Ovary (tissue), 9 donors: ENCODE results near the gene RABGAP1L. TPM values are rescaled to one million over a fixed set of nuclear protein-coding genes. Genes with fewer than 3 reads are reported as not detected.

ENCODE experiments used
- DNase-seq, 5 donors: peaks; one replicate each; pipeline ENCODE4 v3.0.0-alpha.2; 2019 to 2020
- H3K27ac ChIP-seq, 2 donors: fragments of 200-600 bp; one replicate each; pipeline versions ENCODE4 v1.5.1 to v1.8.0; 2019 to 2022
- H3K27me3 ChIP-seq: fragments of 200-600 bp; one replicate; pipeline ENCODE4 v1.8.0; 2022
- H3K36me3 ChIP-seq: fragments of 200-600 bp; sonication (generic); one replicate; pipeline ENCODE4 v1.5.1; 2019
- H3K4me1 ChIP-seq: one replicate; pipeline ENCODE4 v1.8.1; 2013; ENCODE audit warnings: mild to moderate bottlenecking, moderate library complexity; ENCODE audit not compliant: insufficient read depth
- H3K4me3 ChIP-seq: fragments of 200-600 bp; sonication (generic); one replicate; pipeline ENCODE4 v1.5.1; 2017
- H3K9me3 ChIP-seq, 2 donors: fragments of 200-600 bp in 1 of 2; sonication (generic) in 1 of 2; one replicate each; pipeline versions ENCODE4 v1.5.1 to v1.8.1; 2013 to 2019; ENCODE audit warnings: mild to moderate bottlenecking in 1 of 2, moderate library complexity in 1 of 2
- CTCF ChIP-seq, 3 donors: fragments of 450-650 bp in 2 of 3; fragments of 200-600 bp in 1 of 3; IDR thresholded peaks; one replicate each; pipeline versions ENCODE4 v1.5.1 to v1.8.0; 2016 to 2022; ENCODE audit warnings: antibody characterized with exemption in 3 of 3, mild to moderate bottlenecking in 1 of 3
- EP300 ChIP-seq: sonication (generic); formaldehyde crosslinking; IDR thresholded peaks from one replicate; pipeline ENCODE4 v1.6.1; 2017; ENCODE audit warnings: antibody characterized with exemption
- POLR2A ChIP-seq: fragments of 450-650 bp; IDR thresholded peaks from one replicate; pipeline ENCODE4 v1.6.1; 2017; ENCODE audit warnings: antibody characterized with exemption, mild to moderate bottlenecking, moderate library complexity
- WGBS, 3 donors: extraction: QIAGEN DNeasy Blood & Tissue Kit in 1 of 3; methylation state at CpG; one replicate each; pipeline versions ENCODE4 v1.1.5 to v1.1.7; 2013 to 2017; 5-methylcytosine and 5-hydroxymethylcytosine counted together
- intact Hi-C, 4 donors: fragments of 100-400 bp; cut with DNase I; formaldehyde crosslinking; loops; one replicate each; pipeline versions ENCODE4 v1.11.0 to v1.15.1; 2022 to 2023
- polyA plus RNA-seq, 2 donors: library from polyadenylated mRNA; stranded (reverse); fragments of 200-250 nt in 1 of 2; fragments of 350-450 nt in 1 of 2; fragmentation: Illumina TruSeq in 1 of 2; extraction: RNeasy Lipid Tissue Mini Kit (QIAGEN cat#74804) in 1 of 2; gene quantifications; one replicate each; pipeline ENCODE4 v1.2.3, GENCODE V29; 2013 to 2014
- total RNA-seq, 7 donors: library from RNA; depleted of rRNA in 2 of 7; stranded (reverse); fragments of >200 nt in 2 of 7; fragmentation: NEBNext Ultra II Directional in 3 of 7; extraction: Animal tissue kit (Norgen Biotek cat#: 25700) in 3 of 7; gene quantifications; one replicate each; pipeline versions ENCODE4 v1.1.0 to v1.2.4, GENCODE V29; 2016 to 2023
- donor health status: DM: no; HTN: no; CAD: no; lungs with moderate emphysema.
- donor health status: DM: no; HTN: no; CAD: no.
- donor health status: Bipolar disorder and iron deficiency.
- donor health status: DM: yes; HTN: yes; CAD: no.
- donor health status: DM: no; HTN: no; CAD: no.
- donor health status: DM: yes; HTN: yes; CAD: no.

Gene RABGAP1L
- total and polyA plus RNA-seq, 9 donors, result 17.1 to 56.5 (median 43.6) TPM

GRCh38 chr1:174916846-174917245 is 757.5 kb downstream of the RABGAP1L start:
- no peak overlapping the region for H3K27ac ChIP-seq
- 64 to 75% (median 68%) methylated on average over 3 of the region's 3 CpGs for WGBS, 3 donors
- H3K4me1 ChIP-seq, result no peaks in the 10 kb centered on the region
- DNase-seq, result no peak
- no peaks in the 10 kb centered on the region for H3K36me3 ChIP-seq
- H3K9me3 ChIP-seq, result peaks cover 0 to 4% of the 10 kb centered on the region in 2 donors
- no peak overlapping the region for H3K4me3 ChIP-seq
- TF ChIP-seq CTCF (IDR thresholded peaks at IDR 0.05) (no peak), EP300 (no peak), POLR2A (no peak)
- no peaks in the 10 kb centered on the region for H3K27me3 ChIP-seq
- intact Hi-C loops, result no loop called here

- Histone ChIP-seq H3K27ac (no peak overlapping the region), H3K4me1 (no peaks in the 10 kb centered on the region), H3K4me3 (no peak overlapping the region), H3K9me3 (peaks cover 0 to 4% of the 10 kb centered on the region in 2 donors), H3K27me3 (no peaks in the 10 kb centered on the region), H3K36me3 (no peaks in the 10 kb centered on the region)
- TF ChIP-seq CTCF (IDR thresholded peaks at IDR 0.05), result no peak
- TF ChIP-seq POLR2A, result no peak
- TF ChIP-seq EP300, result no peak
- 75 to 86% (median 79%) methylated on average over 1 of the region's 1 CpG for WGBS, 3 donors
- intact Hi-C loops, result no loop called here
- no peak for DNase-seq
These were observed 760.8 kb downstream of the RABGAP1L start for GRCh38 chr1:174920093-174920492.

- peaks cover 0 to 4% of the 10 kb centered on the region in 2 donors for H3K9me3 ChIP-seq
- H3K27ac ChIP-seq, result no peak overlapping the region
- DNase-seq, result no peak
- 95 to 98% (median 96%) methylated on average over 5 of the region's 5 CpGs for WGBS, 3 donors
- no peaks in the 10 kb centered on the region for H3K4me1 ChIP-seq
- no peaks in the 10 kb centered on the region for H3K36me3 ChIP-seq
- intact Hi-C loops, result no loop called here
- no peak for TF ChIP-seq EP300
- TF ChIP-seq CTCF (IDR thresholded peaks at IDR 0.05), result no peak
- no peak for TF ChIP-seq POLR2A
- no peaks in the 10 kb centered on the region for H3K27me3 ChIP-seq
- H3K4me3 ChIP-seq, result no peak overlapping the region
These were observed 762.8 kb downstream of the RABGAP1L start for GRCh38 chr1:174922121-174922520.

- WGBS, 3 donors, result 86 to 88% (median 86%) methylated on average over 5 of the region's 5 CpGs
- H3K4me3 ChIP-seq, result no peak overlapping the region
- intact Hi-C loops, result no loop called here
- no peak for DNase-seq
- no peak for TF ChIP-seq EP300
- TF ChIP-seq POLR2A, result no peak
- no peak for TF ChIP-seq CTCF (IDR thresholded peaks at IDR 0.05)
- no peak overlapping the region for H3K27ac ChIP-seq
- H3K4me1 ChIP-seq, result no peaks in the 10 kb centered on the region
- no peaks in the 10 kb centered on the region for H3K36me3 ChIP-seq
- H3K27me3 ChIP-seq, result no peaks in the 10 kb centered on the region
- H3K9me3 ChIP-seq, result peaks cover 0 to 4% of the 10 kb centered on the region in 2 donors
These were observed 764.5 kb downstream of the RABGAP1L start for GRCh38 chr1:174923820-174924219.
